ENCODE results near the gene MAN1B1.

MAN1B1 gene

GRCh38 chr9:137086531-137087408, at the start of gene MAN1B1:
Gene MAN1B1 (plus strand): TSS chr9:137086985. CDS start chr9:137087000, 15 bp downstream.
- no peaks in the 10 kb centered on the region for H3K27me3 Mint-ChIP-seq
- DNase-seq (ENCODE audit: low spot score in 2 of 2): peak; percentile 95 to 99
- H3K4me1 Mint-ChIP-seq: peaks cover 31% of the 10 kb centered on the region
- ATAC-seq (replicated peaks; ENCODE audit: extremely low read depth, poor library complexity, severe bottlenecking): peak; percentile 90
- peak within 1 kb of the TSS; percentile 94 for H3K27ac Mint-ChIP-seq (ENCODE audit: low read depth)
- H3K36me3 Mint-ChIP-seq (ENCODE audit: insufficient read depth): peaks cover 28% of the 10 kb centered on the region
- peak within 1 kb of the TSS; percentile 88 for H3K4me3 Mint-ChIP-seq
- H3K9me3 Mint-ChIP-seq: no peaks in the 10 kb centered on the region

- H3K4me1 Mint-ChIP-seq: peaks cover 27% of the 10 kb centered on the region
- no peak overlapping the region for H3K27ac Mint-ChIP-seq (ENCODE audit: low read depth)
- no peaks in the 10 kb centered on the region for H3K9me3 Mint-ChIP-seq
- DNase-seq (ENCODE audit: low spot score in 2 of 2) (no peak), ATAC-seq (replicated peaks; ENCODE audit: extremely low read depth, poor library complexity, severe bottlenecking) (no peak)
- H3K4me3 Mint-ChIP-seq: no peak overlapping the region
- H3K36me3 Mint-ChIP-seq (ENCODE audit: insufficient read depth): peaks cover 5% of the 10 kb centered on the region
- no peaks in the 10 kb centered on the region for H3K27me3 Mint-ChIP-seq
Measured at GRCh38 chr9:137037035-137037434, 49.8 kb upstream of the MAN1B1 start.

- Mint-ChIP-seq H3K27me3 (no peaks in the 10 kb centered on the region), H3K36me3 (ENCODE audit: insufficient read depth) (peaks cover 5% of the 10 kb centered on the region), H3K4me3 (no peak overlapping the region), H3K27ac (ENCODE audit: low read depth) (no peak overlapping the region), H3K4me1 (peaks cover 22% of the 10 kb centered on the region), H3K9me3 (no peaks in the 10 kb centered on the region)
- ATAC-seq (replicated peaks; ENCODE audit: extremely low read depth, poor library complexity, severe bottlenecking): no peak
- no peak for DNase-seq (ENCODE audit: low spot score in 2 of 2)
Measured at GRCh38 chr9:137037483-137037882, 49.3 kb upstream of the MAN1B1 start.

GRCh38 chr9:137038916-137039315, 47.9 kb upstream of the MAN1B1 start:
- no peaks in the 10 kb centered on the region for H3K27me3 Mint-ChIP-seq
- ATAC-seq (replicated peaks; ENCODE audit: extremely low read depth, poor library complexity, severe bottlenecking) (no peak), DNase-seq (ENCODE audit: low spot score in 2 of 2) (no peak)
- H3K36me3 Mint-ChIP-seq (ENCODE audit: insufficient read depth): peaks cover 1% of the 10 kb centered on the region
- no peak overlapping the region for H3K4me3 Mint-ChIP-seq
- H3K4me1 Mint-ChIP-seq: peaks cover 14% of the 10 kb centered on the region
- H3K27ac Mint-ChIP-seq (ENCODE audit: low read depth): no peak overlapping the region
- H3K9me3 Mint-ChIP-seq: no peaks in the 10 kb centered on the region

GRCh38 chr9:137039611-137040366, 47.0 kb upstream of the MAN1B1 start:
- Mint-ChIP-seq H3K36me3 (ENCODE audit: insufficient read depth) (no peaks in the 10 kb centered on the region), H3K27ac (ENCODE audit: low read depth) (no peak overlapping the region), H3K27me3 (no peaks in the 10 kb centered on the region), H3K4me3 (no peak overlapping the region), H3K4me1 (peaks cover 12% of the 10 kb centered on the region), H3K9me3 (no peaks in the 10 kb centered on the region)
- ATAC-seq (replicated peaks; ENCODE audit: extremely low read depth, poor library complexity, severe bottlenecking) (no peak), DNase-seq (ENCODE audit: low spot score in 2 of 2) (no peak)

- H3K27me3 Mint-ChIP-seq: no peaks in the 10 kb centered on the region
- no peak for ATAC-seq (replicated peaks; ENCODE audit: extremely low read depth, poor library complexity, severe bottlenecking)
- no peaks in the 10 kb centered on the region for H3K36me3 Mint-ChIP-seq (ENCODE audit: insufficient read depth)
- no peak for DNase-seq (ENCODE audit: low spot score in 2 of 2)
- no peaks in the 10 kb centered on the region for H3K9me3 Mint-ChIP-seq
- H3K4me1 Mint-ChIP-seq: peaks cover 10% of the 10 kb centered on the region
- H3K4me3 Mint-ChIP-seq: no peak overlapping the region
- no peak overlapping the region for H3K27ac Mint-ChIP-seq (ENCODE audit: low read depth)
Measured at GRCh38 chr9:137040568-137040967, 46.2 kb upstream of the MAN1B1 start.

- H3K36me3 Mint-ChIP-seq (ENCODE audit: insufficient read depth): no peaks in the 10 kb centered on the region
- H3K27ac Mint-ChIP-seq (ENCODE audit: low read depth): no peak overlapping the region
- H3K4me3 Mint-ChIP-seq: no peak overlapping the region
- ATAC-seq (replicated peaks; ENCODE audit: extremely low read depth, poor library complexity, severe bottlenecking) (no peak), DNase-seq (ENCODE audit: low spot score in 2 of 2) (no peak)
- no peaks in the 10 kb centered on the region for H3K9me3 Mint-ChIP-seq
- no peaks in the 10 kb centered on the region for H3K27me3 Mint-ChIP-seq
- peaks cover 10% of the 10 kb centered on the region for H3K4me1 Mint-ChIP-seq
Measured at GRCh38 chr9:137041124-137041523, 45.7 kb upstream of the MAN1B1 start.

- H3K27me3 Mint-ChIP-seq: no peaks in the 10 kb centered on the region
Measured at GRCh38 chr9:137042751-137043727, 43.7 kb upstream of the MAN1B1 start.

GRCh38 chr9:137044037-137044436, 42.7 kb upstream of the MAN1B1 start:
- H3K36me3 Mint-ChIP-seq (ENCODE audit: insufficient read depth): peaks cover 7% of the 10 kb centered on the region
- no peaks in the 10 kb centered on the region for H3K9me3 Mint-ChIP-seq
- no peak overlapping the region for H3K27ac Mint-ChIP-seq (ENCODE audit: low read depth)
- no peak overlapping the region for H3K4me3 Mint-ChIP-seq
- DNase-seq (ENCODE audit: low spot score in 2 of 2) (no peak), ATAC-seq (replicated peaks; ENCODE audit: extremely low read depth, poor library complexity, severe bottlenecking) (no peak)
- no peaks in the 10 kb centered on the region for H3K27me3 Mint-ChIP-seq
- peaks cover 15% of the 10 kb centered on the region for H3K4me1 Mint-ChIP-seq

More at GRCh38 chr9:137042751-137043727, 43.7 kb upstream of the MAN1B1 start:
- Mint-ChIP-seq H3K4me1 (peaks cover 15% of the 10 kb centered on the region), H3K4me3 (no peak overlapping the region), H3K27ac (ENCODE audit: low read depth) (no peak overlapping the region), H3K36me3 (ENCODE audit: insufficient read depth) (peaks cover 7% of the 10 kb centered on the region), H3K9me3 (no peaks in the 10 kb centered on the region)
- DNase-seq (ENCODE audit: low spot score in 2 of 2): no peak
- ATAC-seq (replicated peaks; ENCODE audit: extremely low read depth, poor library complexity, severe bottlenecking): no peak

- Mint-ChIP-seq H3K4me3 (peak overlapping the region; percentile 75), H3K27ac (ENCODE audit: low read depth) (no peak overlapping the region), H3K9me3 (no peaks in the 10 kb centered on the region), H3K36me3 (ENCODE audit: insufficient read depth) (peaks cover 9% of the 10 kb centered on the region), H3K27me3 (peaks cover 4% of the 10 kb centered on the region), H3K4me1 (peaks cover 15% of the 10 kb centered on the region)
- no peak for DNase-seq (ENCODE audit: low spot score in 2 of 2)
- ATAC-seq (replicated peaks; ENCODE audit: extremely low read depth, poor library complexity, severe bottlenecking): no peak
Measured at GRCh38 chr9:137044502-137045177, 42.1 kb upstream of the MAN1B1 start.

GRCh38 chr9:137045294-137046087, 41.3 kb upstream of the MAN1B1 start:
- no peak for ATAC-seq (replicated peaks; ENCODE audit: extremely low read depth, poor library complexity, severe bottlenecking)
- no peak for DNase-seq (ENCODE audit: low spot score in 2 of 2)
- H3K27me3 Mint-ChIP-seq: peaks cover 13% of the 10 kb centered on the region

More at GRCh38 chr9:137045294-137046087, 41.3 kb upstream of the MAN1B1 start:
- Mint-ChIP-seq H3K4me1 (peaks cover 20% of the 10 kb centered on the region), H3K9me3 (no peaks in the 10 kb centered on the region), H3K27ac (ENCODE audit: low read depth) (no peak overlapping the region), H3K36me3 (ENCODE audit: insufficient read depth) (peaks cover 13% of the 10 kb centered on the region), H3K4me3 (peak overlapping the region; percentile 75)
